H9 (cell line): ENCODE data around the gene PPP1R16B. TPM values are rescaled to one million over a fixed set of nuclear protein-coding genes. Genes with fewer than 3 reads are reported as not detected.

Source experiments
- DNase-seq: peaks from one replicate; pipeline ENCODE4 v3.0.0-alpha.2; 2017
- H2AFZ ChIP-seq: one replicate; pipeline ENCODE4 v1.6.1; 2013; ENCODE audit warnings: mild to moderate bottlenecking, low read length, control low read depth, moderate library complexity
- H2AK5ac ChIP-seq: 2 replicates; pipeline ENCODE4 v1.6.1; 2013; ENCODE audit warnings: low read length, control low read depth, mixed read lengths; ENCODE audit not compliant: insufficient read length
- H2BK120ac ChIP-seq: one replicate; pipeline ENCODE4 v1.6.1; 2013; ENCODE audit warnings: low read depth, mild to moderate bottlenecking, low read length, control low read depth, inconsistent platforms; ENCODE audit not compliant: poor library complexity, severe bottlenecking
- H2BK12ac ChIP-seq: 2 replicates; pipeline ENCODE4 v1.6.1; 2013; ENCODE audit warnings: low read length, control low read depth, mixed read lengths, low read depth; ENCODE audit not compliant: insufficient read length
- H2BK15ac ChIP-seq: 2 replicates; pipeline ENCODE4 v1.6.1; 2013; ENCODE audit warnings: low read depth, low read length, control low read depth
- H2BK20ac ChIP-seq: one replicate; pipeline ENCODE4 v1.6.1; 2013; ENCODE audit warnings: low read depth, mild to moderate bottlenecking, low read length, control low read depth, inconsistent platforms; ENCODE audit not compliant: poor library complexity, severe bottlenecking
- H2BK5ac ChIP-seq: 2 replicates; pipeline ENCODE4 v1.6.1; 2013; ENCODE audit warnings: low read length, control low read depth, mixed read lengths; ENCODE audit not compliant: insufficient read length
- H3K14ac ChIP-seq: 2 replicates; pipeline ENCODE4 v1.6.1; 2013; ENCODE audit warnings: low read length, control low read depth; ENCODE audit not compliant: insufficient read depth
- H3K18ac ChIP-seq: 2 replicates; pipeline ENCODE4 v1.6.1; 2013; ENCODE audit warnings: low read depth, mild to moderate bottlenecking, mixed read lengths, low read length, control low read depth; ENCODE audit not compliant: insufficient read length
- H3K23ac ChIP-seq: 2 replicates; pipeline ENCODE4 v1.6.1; 2013; ENCODE audit warnings: low read length, control low read depth, mixed read lengths, low read depth; ENCODE audit not compliant: insufficient read length
- H3K23me2 ChIP-seq: 2 replicates; pipeline ENCODE4 v1.6.1; 2013; ENCODE audit warnings: low read depth, mild to moderate bottlenecking, mixed read lengths, low read length, control low read depth; ENCODE audit not compliant: insufficient read length, poor library complexity, severe bottlenecking
- H3K27ac ChIP-seq: 2 replicates; pipeline ENCODE4 v1.5.1; 2013; ENCODE audit warnings: low read length, control low read depth, mixed read lengths, low read depth; ENCODE audit not compliant: insufficient read length
- H3K27me3 ChIP-seq: 2 replicates; pipeline ENCODE4 v1.6.1; 2013; ENCODE audit warnings: low read length, control low read depth, inconsistent platforms; ENCODE audit not compliant: insufficient read depth
- H3K4ac ChIP-seq: 2 replicates; pipeline ENCODE4 v1.6.1; 2013; ENCODE audit warnings: low read depth, mild to moderate bottlenecking, control low read depth, inconsistent platforms, low read length, moderate library complexity
- H3K4me1 ChIP-seq: 2 replicates; pipeline ENCODE4 v1.6.1; 2013; ENCODE audit warnings: low read length, control low read depth, inconsistent platforms; ENCODE audit not compliant: insufficient read depth
- H3K4me2 ChIP-seq: 2 replicates; pipeline ENCODE4 v1.6.1; 2013; ENCODE audit warnings: low read length, control low read depth, mixed read lengths; ENCODE audit not compliant: insufficient read length, insufficient read depth
- H3K56ac ChIP-seq: 2 replicates; pipeline ENCODE4 v1.6.1; 2013; ENCODE audit warnings: low read depth, mild to moderate bottlenecking, mixed read lengths, low read length, control low read depth; ENCODE audit not compliant: insufficient read length
- H3K79me1 ChIP-seq: 2 replicates; pipeline ENCODE4 v1.6.1; 2013; ENCODE audit warnings: low read depth, mild to moderate bottlenecking, moderate library complexity, low read length, control low read depth, inconsistent platforms; ENCODE audit not compliant: insufficient read depth, poor library complexity, severe bottlenecking
- H3K79me2 ChIP-seq: 2 replicates; pipeline ENCODE4 v1.6.1; 2013; ENCODE audit warnings: low read length, control low read depth, inconsistent platforms; ENCODE audit not compliant: insufficient read depth
- H3K9ac ChIP-seq: 2 replicates; pipeline ENCODE4 v1.6.1; 2013; ENCODE audit warnings: low read length, control low read depth, mixed read lengths; ENCODE audit not compliant: insufficient read length; ENCODE audit errors: extremely low read depth
- H3K9me3 ChIP-seq: one replicate; pipeline ENCODE4 v1.6.1; 2013; ENCODE audit warnings: low read depth, low read length, inconsistent platforms; ENCODE audit not compliant: control insufficient read depth
- H3T11ph ChIP-seq: one replicate; pipeline ENCODE4 v1.6.1; 2013; ENCODE audit warnings: mild to moderate bottlenecking, low read length, control low read depth, inconsistent platforms
- H4K20me1 ChIP-seq: one replicate; pipeline ENCODE4 v1.6.1; 2013; ENCODE audit not compliant: control insufficient read depth, insufficient read length, insufficient read depth
- H4K5ac ChIP-seq: 2 replicates; pipeline ENCODE4 v1.6.1; 2013; ENCODE audit warnings: low read depth, mild to moderate bottlenecking, mixed read lengths, low read length, control low read depth; ENCODE audit not compliant: insufficient read length
- H4K8ac ChIP-seq: replicated peaks from 2 replicates; pipeline ENCODE4 v1.6.1; 2013; ENCODE audit warnings: low read length, control low read depth, mixed read lengths, low read depth; ENCODE audit not compliant: insufficient read length
- H4K91ac ChIP-seq: 2 replicates; pipeline ENCODE4 v1.6.1; 2013; ENCODE audit warnings: low read depth, mild to moderate bottlenecking, moderate library complexity, mixed read lengths, low read length, control low read depth; ENCODE audit not compliant: insufficient read length
- H3K27ac Mint-ChIP-seq, 3 experiments: 2 replicates in 2 of 3; 3 replicates in 1 of 3; pipeline ENCODE4 v1.8.0; 2020 to 2021; ENCODE audit warnings: mixed read lengths in 3 of 3, mild to moderate bottlenecking in 1 of 3, moderate library complexity in 1 of 3
- H3K27me3 Mint-ChIP-seq: 2 replicates; pipeline ENCODE4 v1.8.0; 2021; ENCODE audit warnings: low read depth, mild to moderate bottlenecking, moderate library complexity, mixed read lengths
- H3K36me3 Mint-ChIP-seq, 3 experiments: 2 replicates in 2 of 3; 3 replicates in 1 of 3; pipeline ENCODE4 v1.8.0; 2020 to 2021; ENCODE audit warnings: low read depth in 3 of 3, mixed read lengths in 3 of 3; ENCODE audit not compliant: insufficient read depth in 1 of 3
- H3K4me1 Mint-ChIP-seq, 2 experiments: 2 replicates each; pipeline ENCODE4 v1.8.0; 2020; ENCODE audit warnings: mixed read lengths in 2 of 2
- H3K4me3 Mint-ChIP-seq, 2 experiments: 2 replicates in 1 of 2; 3 replicates in 1 of 2; pipeline ENCODE4 v1.8.0; 2020 to 2021; ENCODE audit warnings: mild to moderate bottlenecking in 2 of 2, mixed read lengths in 2 of 2, moderate library complexity in 1 of 2
- H3K9me3 Mint-ChIP-seq, 2 experiments: 2 replicates in 1 of 2; 3 replicates in 1 of 2; pipeline ENCODE4 v1.8.0; 2020; ENCODE audit warnings: mild to moderate bottlenecking in 2 of 2, mixed read lengths in 2 of 2, moderate library complexity in 1 of 2
- WGBS: extraction: QIAGEN DNeasy Blood & Tissue Kit; methylation state at CpG from one replicate; pipeline ENCODE4 v1.1.7; 2013; ENCODE audit warnings: missing lambda C conversion rate, low lambda C conversion rate, mixed read lengths; ENCODE audit not compliant: insufficient read length; ENCODE audit errors: extremely low coverage; 5-methylcytosine and 5-hydroxymethylcytosine counted together
- total RNA-seq: library from RNA; stranded (reverse); gene quantifications from 2 replicates; pipeline ENCODE4 v1.2.1, GENCODE V29; 2021
- TF ChIP-seq, protein P1 (sequence below): fragments of 200-600 bp; sonication (generic); conservative IDR thresholded peaks from 3 replicates; pipeline ENCODE4 v1.8.0; 2021; ENCODE audit warnings: antibody characterized with exemption, mild to moderate bottlenecking

Gene PPP1R16B
- total RNA-seq, 1 experiment from 2014 or later: 8.2 TPM

- Histone ChIP-seq H3K9ac (no peak overlapping the region), H2BK15ac (no peak overlapping the region), H3K4ac (no peak overlapping the region), H3K27ac (no peak overlapping the region), H2BK5ac (no peak overlapping the region), H3K79me1 (no peaks in the 10 kb centered on the region), H2AK5ac (no peak overlapping the region), H3K4me2 (no peak overlapping the region), H3K4me1 (peaks cover 3% of the 10 kb centered on the region; the same call in 1 of the 2 replicates), H3K79me2 (no peaks in the 10 kb centered on the region), H3K9me3 (no peaks in the 10 kb centered on the region), H3K56ac (no peak overlapping the region), H4K5ac (no peak overlapping the region), H2BK20ac (no peak overlapping the region), H3K18ac (no peak overlapping the region), H2BK120ac (no peak overlapping the region), H3K14ac (no peak overlapping the region), H3T11ph (no peak overlapping the region), H4K8ac (no peak overlapping the region), H4K91ac (no peak overlapping the region), H3K23me2 (peaks cover 5% of the 10 kb centered on the region), H3K23ac (no peak overlapping the region), H2AFZ (no peak overlapping the region), H3K27me3 (no peaks in the 10 kb centered on the region), H2BK12ac (no peak overlapping the region), H4K20me1 (no peaks in the 10 kb centered on the region)
- WGBS: no CpG with 5 or more reads among the region's 4 CpGs
- H3K36me3 Mint-ChIP-seq: peaks cover 0 to 3% (median 0%) of the 10 kb centered on the region in 3 experiments; a peak in 3 of 7 replicates
- H3K4me3 Mint-ChIP-seq: no peak overlapping the region
- TF ChIP-seq, protein P1, sequence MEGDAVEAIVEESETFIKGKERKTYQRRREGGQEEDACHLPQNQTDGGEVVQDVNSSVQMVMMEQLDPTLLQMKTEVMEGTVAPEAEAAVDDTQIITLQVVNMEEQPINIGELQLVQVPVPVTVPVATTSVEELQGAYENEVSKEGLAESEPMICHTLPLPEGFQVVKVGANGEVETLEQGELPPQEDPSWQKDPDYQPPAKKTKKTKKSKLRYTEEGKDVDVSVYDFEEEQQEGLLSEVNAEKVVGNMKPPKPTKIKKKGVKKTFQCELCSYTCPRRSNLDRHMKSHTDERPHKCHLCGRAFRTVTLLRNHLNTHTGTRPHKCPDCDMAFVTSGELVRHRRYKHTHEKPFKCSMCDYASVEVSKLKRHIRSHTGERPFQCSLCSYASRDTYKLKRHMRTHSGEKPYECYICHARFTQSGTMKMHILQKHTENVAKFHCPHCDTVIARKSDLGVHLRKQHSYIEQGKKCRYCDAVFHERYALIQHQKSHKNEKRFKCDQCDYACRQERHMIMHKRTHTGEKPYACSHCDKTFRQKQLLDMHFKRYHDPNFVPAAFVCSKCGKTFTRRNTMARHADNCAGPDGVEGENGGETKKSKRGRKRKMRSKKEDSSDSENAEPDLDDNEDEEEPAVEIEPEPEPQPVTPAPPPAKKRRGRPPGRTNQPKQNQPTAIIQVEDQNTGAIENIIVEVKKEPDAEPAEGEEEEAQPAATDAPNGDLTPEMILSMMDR: no peak
- peaks cover 1% of the 10 kb centered on the region; the same call in 1 of the 2 replicates for H3K27me3 Mint-ChIP-seq
- no peaks in the 10 kb centered on the region for H3K9me3 Mint-ChIP-seq
- DNase-seq: no peak
- H3K27ac Mint-ChIP-seq: no peak overlapping the region
- peaks cover 18 to 19% of the 10 kb centered on the region in 2 experiments for H3K4me1 Mint-ChIP-seq
These were observed 91.8 kb downstream of the PPP1R16B start for GRCh38 chr20:38897267-38897666.
